Glutamatergic neuron (in vitro differentiated cells): ENCODE data around the gene NELFB. TPM values are rescaled to one million over a fixed set of nuclear protein-coding genes. Genes with fewer than 3 reads are reported as not detected.

Experiments used
- DNase-seq: peaks from one replicate; pipeline ENCODE4 v3.0.0; 2022
- H3K27ac Mint-ChIP-seq: one replicate; pipeline ENCODE4 v1.8.0; 2020; ENCODE audit warnings: mild to moderate bottlenecking, mixed read lengths, inconsistent platforms; ENCODE audit not compliant: unreplicated experiment
- H3K27me3 Mint-ChIP-seq: one replicate; pipeline ENCODE4 v1.8.0; 2020; ENCODE audit warnings: mild to moderate bottlenecking, moderate library complexity, mixed read lengths, inconsistent platforms; ENCODE audit not compliant: unreplicated experiment
- H3K36me3 Mint-ChIP-seq: one replicate; pipeline ENCODE4 v1.8.0; 2020; ENCODE audit warnings: mild to moderate bottlenecking, mixed read lengths, inconsistent platforms; ENCODE audit not compliant: unreplicated experiment
- H3K4me1 Mint-ChIP-seq: one replicate; pipeline ENCODE4 v1.8.0; 2020; ENCODE audit warnings: mild to moderate bottlenecking, low read depth, mixed read lengths, inconsistent platforms; ENCODE audit not compliant: unreplicated experiment
- H3K4me3 Mint-ChIP-seq: one replicate; pipeline ENCODE4 v1.8.0; 2020; ENCODE audit warnings: mild to moderate bottlenecking, mixed read lengths, inconsistent platforms; ENCODE audit not compliant: unreplicated experiment
- H3K9me3 Mint-ChIP-seq: one replicate; pipeline ENCODE4 v1.8.0; 2020; ENCODE audit warnings: mild to moderate bottlenecking, moderate library complexity, mixed read lengths, inconsistent platforms; ENCODE audit not compliant: unreplicated experiment
- CTCF ChIP-seq: fragments of 200-600 bp; sonication (generic); IDR thresholded peaks from one replicate; pipeline ENCODE4 v1.5.0; 2021; ENCODE audit not compliant: partially characterized antibody, unreplicated experiment
- total RNA-seq: library from RNA; stranded (reverse); fragmentation: NEBNext Ultra II Directional; extraction: Animal tissue kit (Norgen Biotek cat#: 25700); gene quantifications from one replicate; pipeline ENCODE4 v1.2.1, GENCODE V29; 2021; ENCODE audit not compliant: unreplicated experiment

NELFB gene
- total RNA-seq, 1 donor from 2014 or later: 48.5 TPM

DNA sequence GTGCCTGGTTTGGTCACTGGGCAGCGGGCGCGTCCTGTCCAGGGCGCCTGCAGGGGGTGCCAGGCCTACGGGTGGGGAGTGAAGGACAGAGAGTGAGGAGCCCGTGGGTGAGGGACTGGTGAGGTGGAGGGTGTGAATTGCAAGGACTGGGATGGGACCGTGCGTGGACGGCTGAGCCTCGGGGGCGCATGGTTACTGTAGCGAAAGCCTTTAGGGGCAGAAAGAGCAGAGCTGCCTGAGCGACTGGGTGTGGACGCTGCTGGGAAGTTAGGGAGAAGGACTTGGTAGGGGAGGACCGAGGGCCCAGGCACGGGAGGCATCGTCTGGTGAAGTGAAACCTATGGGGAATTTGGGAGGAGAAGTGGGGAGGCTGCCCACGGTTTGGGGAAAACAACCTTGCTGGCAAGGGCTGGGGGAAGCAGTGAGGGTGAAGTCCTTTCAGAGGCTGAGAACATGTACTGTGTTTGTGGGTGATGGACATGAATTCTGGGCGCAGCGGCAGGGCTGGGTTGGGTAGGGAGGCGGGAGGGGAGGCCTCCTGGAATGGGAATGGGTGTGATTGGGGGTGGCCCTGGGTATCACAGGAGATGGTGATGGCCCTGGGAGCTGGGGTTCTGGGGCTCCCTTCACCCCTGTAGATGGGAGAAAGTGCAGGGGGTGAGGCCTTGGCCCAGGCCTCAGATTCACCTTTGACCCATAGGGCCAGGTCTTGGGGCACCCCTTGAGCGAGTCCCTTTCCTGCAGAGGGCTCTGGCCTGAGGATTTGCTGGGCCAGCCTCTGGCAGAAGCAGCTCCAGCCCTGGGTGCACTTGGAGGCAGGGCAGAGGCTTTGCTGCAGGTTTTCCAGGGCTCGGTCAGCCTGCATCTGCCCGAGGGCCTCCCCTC is 20.7 kb downstream of the NELFB start:
- peaks cover 6% of the 10 kb centered on the region for H3K9me3 Mint-ChIP-seq
- peak overlapping the region; percentile 20 for H3K4me3 Mint-ChIP-seq
- peaks cover 8% of the 10 kb centered on the region for H3K27me3 Mint-ChIP-seq
- no peak for TF ChIP-seq CTCF
- peaks cover 17% of the 10 kb centered on the region for H3K4me1 Mint-ChIP-seq
- no peak for DNase-seq
- H3K36me3 Mint-ChIP-seq: no peaks in the 10 kb centered on the region
- no peak overlapping the region for H3K27ac Mint-ChIP-seq

- no peaks in the 10 kb centered on the region for H3K36me3 Mint-ChIP-seq
- no peak overlapping the region for H3K4me3 Mint-ChIP-seq
- peaks cover 6% of the 10 kb centered on the region for H3K9me3 Mint-ChIP-seq
- DNase-seq: peak; percentile 25
- H3K27me3 Mint-ChIP-seq: peaks cover 6% of the 10 kb centered on the region
- TF ChIP-seq CTCF: no peak
- peaks cover 17% of the 10 kb centered on the region for H3K4me1 Mint-ChIP-seq
- H3K27ac Mint-ChIP-seq: no peak overlapping the region
Measured at GRCh38 chr9:137276473-137277328, 21.6 kb downstream of the NELFB start.

GRCh38 chr9:137277329-137278041 is 22.4 kb downstream of the NELFB start, which contains the start of gene TOR4A:
Gene TOR4A, plus strand, starts transcription at chr9:137277726. Its CDS starts 964 bp downstream, at chr9:137278690.
- Mint-ChIP-seq H3K36me3 (peaks cover 5% of the 10 kb centered on the region), H3K27ac (no peak within 1 kb of the TSS), H3K4me1 (peaks cover 18% of the 10 kb centered on the region), H3K27me3 (peaks cover 7% of the 10 kb centered on the region), H3K9me3 (peaks cover 6% of the 10 kb centered on the region), H3K4me3 (no peak within 1 kb of the TSS)
- TF ChIP-seq CTCF: no peak
- DNase-seq: peak; percentile 30

DNA sequence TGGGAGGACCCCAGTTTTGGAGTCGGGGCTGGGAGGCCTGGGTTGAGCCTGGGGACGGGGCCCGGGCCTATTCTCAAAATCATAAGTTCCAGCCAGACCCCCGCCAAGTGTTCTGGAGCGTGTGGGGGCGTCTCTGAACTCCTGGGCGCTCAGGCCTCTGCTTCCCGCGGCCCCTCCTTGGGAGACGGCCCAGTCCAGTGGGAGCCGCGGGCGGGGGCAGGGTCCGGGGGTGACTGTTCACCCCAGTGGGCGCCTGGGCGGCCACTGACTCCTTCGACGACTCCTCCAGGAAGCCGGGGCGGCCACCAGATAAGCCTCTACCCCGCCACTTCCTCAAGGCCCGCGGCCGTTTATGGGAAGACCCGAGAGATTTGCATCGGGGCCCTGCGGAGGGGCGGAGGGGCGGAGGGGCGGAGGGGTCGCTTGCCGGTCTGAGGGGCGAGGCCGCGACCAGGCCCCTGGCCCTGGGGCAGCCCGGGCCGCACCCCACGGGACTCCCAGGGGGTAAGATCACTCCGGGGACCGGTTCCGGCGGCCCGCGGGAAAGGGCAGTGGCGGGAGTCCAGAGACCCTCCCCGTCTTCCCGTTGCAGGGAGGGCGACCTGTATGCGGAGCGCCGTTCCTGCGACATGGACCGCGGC is 23.1 kb downstream of the NELFB start:
- Mint-ChIP-seq H3K27ac (no peak overlapping the region), H3K27me3 (peaks cover 8% of the 10 kb centered on the region), H3K9me3 (peaks cover 11% of the 10 kb centered on the region), H3K4me3 (no peak overlapping the region), H3K36me3 (peaks cover 7% of the 10 kb centered on the region), H3K4me1 (peaks cover 21% of the 10 kb centered on the region)
- no peak for TF ChIP-seq CTCF
- peak; percentile 44 for DNase-seq
